ENCODE data around the gene BMPR1B.

BMPR1B gene

GRCh38 chr4:94804650-94805049 is 46.9 kb downstream of the BMPR1B start:
- Histone ChIP-seq H2AFZ (ENCODE audit: low read depth, low read length) (no peak overlapping the region), H3K27ac (ENCODE audit: low read length) (no peak overlapping the region), H3K27me3 (ENCODE audit: insufficient read depth, low read length, poor library complexity) (no peaks in the 10 kb centered on the region), H3K4me3 (ENCODE audit: low read depth in 1 of 2, low read length in 2 of 2) (no peak overlapping the region), H4K20me1 (ENCODE audit: insufficient read depth, low read length) (no peaks in the 10 kb centered on the region), H3K4me1 (ENCODE audit: insufficient read depth, low read length) (peaks cover 9% of the 10 kb centered on the region; the same call in 1 of the 2 replicates), H3K4me2 (ENCODE audit: insufficient read depth, low read length) (no peak overlapping the region), H3K9ac (ENCODE audit: low read depth, low read length) (no peak overlapping the region), H3K36me3 (ENCODE audit: insufficient read depth, low read length) (no peaks in the 10 kb centered on the region), H3K9me3 (ENCODE audit: insufficient read depth, low read length, severe bottlenecking) (no peaks in the 10 kb centered on the region), H3K79me2 (ENCODE audit: insufficient read depth, low read length) (no peaks in the 10 kb centered on the region)
- TF ChIP-seq EZH2 (IDR thresholded peaks at IDR 0.05; ENCODE audit: borderline replicate concordance, low read depth, low read length, severe bottlenecking): no peak
- TF ChIP-seq, protein P1, sequence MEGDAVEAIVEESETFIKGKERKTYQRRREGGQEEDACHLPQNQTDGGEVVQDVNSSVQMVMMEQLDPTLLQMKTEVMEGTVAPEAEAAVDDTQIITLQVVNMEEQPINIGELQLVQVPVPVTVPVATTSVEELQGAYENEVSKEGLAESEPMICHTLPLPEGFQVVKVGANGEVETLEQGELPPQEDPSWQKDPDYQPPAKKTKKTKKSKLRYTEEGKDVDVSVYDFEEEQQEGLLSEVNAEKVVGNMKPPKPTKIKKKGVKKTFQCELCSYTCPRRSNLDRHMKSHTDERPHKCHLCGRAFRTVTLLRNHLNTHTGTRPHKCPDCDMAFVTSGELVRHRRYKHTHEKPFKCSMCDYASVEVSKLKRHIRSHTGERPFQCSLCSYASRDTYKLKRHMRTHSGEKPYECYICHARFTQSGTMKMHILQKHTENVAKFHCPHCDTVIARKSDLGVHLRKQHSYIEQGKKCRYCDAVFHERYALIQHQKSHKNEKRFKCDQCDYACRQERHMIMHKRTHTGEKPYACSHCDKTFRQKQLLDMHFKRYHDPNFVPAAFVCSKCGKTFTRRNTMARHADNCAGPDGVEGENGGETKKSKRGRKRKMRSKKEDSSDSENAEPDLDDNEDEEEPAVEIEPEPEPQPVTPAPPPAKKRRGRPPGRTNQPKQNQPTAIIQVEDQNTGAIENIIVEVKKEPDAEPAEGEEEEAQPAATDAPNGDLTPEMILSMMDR (IDR thresholded peaks at IDR 0.05; ENCODE audit: borderline replicate concordance, extremely low read depth, low read length, poor library complexity, severe bottlenecking): no peak
- DNase-seq (no peak), ATAC-seq (ENCODE audit: insufficient read depth, low read depth) (no peak)

- no peak overlapping the region for H3K4me2 ChIP-seq (ENCODE audit: insufficient read depth, low read length)
Measured at GRCh38 chr4:94806376-94806775, 48.6 kb downstream of the BMPR1B start.

DNA sequence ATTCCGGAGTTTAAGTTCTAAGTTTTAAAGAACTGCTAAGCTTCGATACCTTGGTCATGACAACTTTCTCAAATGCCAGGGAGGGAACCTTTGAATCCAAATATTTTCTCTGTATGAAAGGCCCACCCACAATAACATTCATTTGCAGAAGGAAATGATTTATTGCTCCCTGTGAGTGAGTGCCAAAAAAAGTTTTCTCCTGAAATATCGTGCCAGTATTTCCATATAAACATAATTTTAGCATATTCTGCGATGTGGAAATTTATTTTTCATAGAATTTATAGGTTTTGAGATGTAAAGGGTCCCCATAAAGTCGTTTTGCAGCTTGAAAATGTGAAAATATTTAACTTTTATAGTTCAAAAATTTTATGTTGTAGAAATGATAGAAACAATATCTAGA is 53.9 kb downstream of the BMPR1B start:
- no peak overlapping the region for H3K4me3 ChIP-seq (ENCODE audit: low read depth in 1 of 2, low read length in 2 of 2)
- no peaks in the 10 kb centered on the region for H3K79me2 ChIP-seq (ENCODE audit: insufficient read depth, low read length)
- H3K36me3 ChIP-seq (ENCODE audit: insufficient read depth, low read length): no peaks in the 10 kb centered on the region
- H3K4me1 ChIP-seq (ENCODE audit: insufficient read depth, low read length): peaks cover 3% of the 10 kb centered on the region
- TF ChIP-seq EZH2 (IDR thresholded peaks at IDR 0.05; ENCODE audit: borderline replicate concordance, low read depth, low read length, severe bottlenecking): no peak
- TF ChIP-seq, protein P1 (IDR thresholded peaks at IDR 0.05; ENCODE audit: borderline replicate concordance, extremely low read depth, low read length, poor library complexity, severe bottlenecking): no peak
- no peaks in the 10 kb centered on the region for H3K27me3 ChIP-seq (ENCODE audit: insufficient read depth, low read length, poor library complexity)
- H3K9me3 ChIP-seq (ENCODE audit: insufficient read depth, low read length, severe bottlenecking): no peaks in the 10 kb centered on the region
- H3K27ac ChIP-seq (ENCODE audit: low read length): no peak overlapping the region
- H4K20me1 ChIP-seq (ENCODE audit: insufficient read depth, low read length): no peaks in the 10 kb centered on the region
- H2AFZ ChIP-seq (ENCODE audit: low read depth, low read length): no peak overlapping the region
- DNase-seq: no peak
- no peak overlapping the region for H3K4me2 ChIP-seq (ENCODE audit: insufficient read depth, low read length)
- H3K9ac ChIP-seq (ENCODE audit: low read depth, low read length): no peak overlapping the region
- no peak for ATAC-seq (ENCODE audit: insufficient read depth, low read depth)

More at GRCh38 chr4:94806376-94806775, 48.6 kb downstream of the BMPR1B start:
- DNase-seq (no peak), ATAC-seq (ENCODE audit: insufficient read depth, low read depth) (no peak)
- no peak overlapping the region for H3K9ac ChIP-seq (ENCODE audit: low read depth, low read length)
- H3K27me3 ChIP-seq (ENCODE audit: insufficient read depth, low read length, poor library complexity): no peaks in the 10 kb centered on the region
- H3K9me3 ChIP-seq (ENCODE audit: insufficient read depth, low read length, severe bottlenecking): no peaks in the 10 kb centered on the region
- peaks cover 9% of the 10 kb centered on the region; the same call in 1 of the 2 replicates for H3K4me1 ChIP-seq (ENCODE audit: insufficient read depth, low read length)
- no peak overlapping the region for H2AFZ ChIP-seq (ENCODE audit: low read depth, low read length)
- H3K4me3 ChIP-seq (ENCODE audit: low read depth in 1 of 2, low read length in 2 of 2): no peak overlapping the region
- H3K36me3 ChIP-seq (ENCODE audit: insufficient read depth, low read length): no peaks in the 10 kb centered on the region
- H3K27ac ChIP-seq (ENCODE audit: low read length): no peak overlapping the region
- TF ChIP-seq, protein P1 (IDR thresholded peaks at IDR 0.05; ENCODE audit: borderline replicate concordance, extremely low read depth, low read length, poor library complexity, severe bottlenecking): no peak
- TF ChIP-seq EZH2 (IDR thresholded peaks at IDR 0.05; ENCODE audit: borderline replicate concordance, low read depth, low read length, severe bottlenecking): no peak
- H4K20me1 ChIP-seq (ENCODE audit: insufficient read depth, low read length): no peaks in the 10 kb centered on the region
- no peaks in the 10 kb centered on the region for H3K79me2 ChIP-seq (ENCODE audit: insufficient read depth, low read length)

GRCh38 chr4:94813221-94813620 is 55.5 kb downstream of the BMPR1B start:
- no peak for TF ChIP-seq EZH2 (IDR thresholded peaks at IDR 0.05; ENCODE audit: borderline replicate concordance, low read depth, low read length, severe bottlenecking)
- TF ChIP-seq, protein P1 (IDR thresholded peaks at IDR 0.05; ENCODE audit: borderline replicate concordance, extremely low read depth, low read length, poor library complexity, severe bottlenecking): no peak
- H2AFZ ChIP-seq (ENCODE audit: low read depth, low read length): no peak overlapping the region
- no peaks in the 10 kb centered on the region for H3K27me3 ChIP-seq (ENCODE audit: insufficient read depth, low read length, poor library complexity)

More at GRCh38 chr4:94813221-94813620, 55.5 kb downstream of the BMPR1B start:
- Histone ChIP-seq H3K27ac (ENCODE audit: low read length) (no peak overlapping the region), H3K4me2 (ENCODE audit: insufficient read depth, low read length) (no peak overlapping the region), H3K9me3 (ENCODE audit: insufficient read depth, low read length, severe bottlenecking) (no peaks in the 10 kb centered on the region), H3K4me3 (ENCODE audit: low read depth in 1 of 2, low read length in 2 of 2) (no peak overlapping the region), H3K9ac (ENCODE audit: low read depth, low read length) (no peak overlapping the region), H3K79me2 (ENCODE audit: insufficient read depth, low read length) (no peaks in the 10 kb centered on the region), H4K20me1 (ENCODE audit: insufficient read depth, low read length) (no peaks in the 10 kb centered on the region), H3K4me1 (ENCODE audit: insufficient read depth, low read length) (peaks cover 3% of the 10 kb centered on the region), H3K36me3 (ENCODE audit: insufficient read depth, low read length) (no peaks in the 10 kb centered on the region)
- ATAC-seq (ENCODE audit: insufficient read depth, low read depth): no peak
- DNase-seq: no peak

All from DND-41 (cell line).